CD4-positive, alpha-beta T cell treated with Interleukin-17A for 1 hour (primary cell): ENCODE measurements around the gene SHLD1.
"Not testable (repeated sequence)": the region's sequence is repeated elsewhere in the genome, so short reads cannot be mapped to it uniquely, and the experiment has no call there.

ENCODE experiments used
- DNase-seq: peaks from one replicate; pipeline ENCODE4 v3.0.0-alpha.2; 2020

SHLD1 gene

GRCh38 chr20:5737966-5738365 lies 12.2 kb upstream of the SHLD1 start:
- no peak for DNase-seq

- not testable (repeated sequence) for DNase-seq
These were observed 9.6 kb upstream of the SHLD1 start for GRCh38 chr20:5740643-5741042.

GRCh38 chr20:5741089-5741488 lies 9.1 kb upstream of the SHLD1 start:
- DNase-seq = no peak

- no peak for DNase-seq
These were observed 8.2 kb upstream of the SHLD1 start for GRCh38 chr20:5742041-5742440.

GRCh38 chr20:5745416-5746030 lies 4.7 kb upstream of the SHLD1 start:
- no peak for DNase-seq

GRCh38 chr20:5746064-5746463 lies 4.1 kb upstream of the SHLD1 start:
- DNase-seq = no peak

- no peak for DNase-seq
These were observed 2.0 kb upstream of the SHLD1 start for GRCh38 chr20:5748246-5748645.

GRCh38 chr20:5749512-5749951 lies 669 bp upstream of the SHLD1 start:
- not testable (repeated sequence) for DNase-seq

- no peak for DNase-seq
These were observed 1.7 kb downstream of the SHLD1 start for GRCh38 chr20:5751856-5752255.

GRCh38 chr20:5753814-5754213 lies 3.6 kb downstream of the SHLD1 start:
- no peak for DNase-seq

GRCh38 chr20:5757949-5758348 lies 7.7 kb downstream of the SHLD1 start:
- no peak for DNase-seq

- DNase-seq = no peak
These were observed 16.0 kb downstream of the SHLD1 start for GRCh38 chr20:5766085-5766764.

- DNase-seq = no peak
These were observed 17.4 kb downstream of the SHLD1 start for GRCh38 chr20:5767493-5768098.

- DNase-seq = no peak
These were observed 20.2 kb downstream of the SHLD1 start for GRCh38 chr20:5770231-5770986.

- no peak for DNase-seq
These were observed 20.8 kb downstream of the SHLD1 start for GRCh38 chr20:5770987-5771318.

GRCh38 chr20:5772704-5773103 lies 22.5 kb downstream of the SHLD1 start:
- no peak for DNase-seq

- DNase-seq = no peak
These were observed 23.4 kb downstream of the SHLD1 start for GRCh38 chr20:5773589-5773988.

GRCh38 chr20:5776077-5776476 lies 25.9 kb downstream of the SHLD1 start:
- no peak for DNase-seq

- no peak for DNase-seq
These were observed 29.1 kb downstream of the SHLD1 start for GRCh38 chr20:5779071-5779900.

- DNase-seq = no peak
These were observed 30.6 kb downstream of the SHLD1 start for GRCh38 chr20:5780846-5781217.

- not testable (repeated sequence) for DNase-seq
These were observed 31.2 kb downstream of the SHLD1 start for GRCh38 chr20:5781367-5781766.

- DNase-seq = no peak
These were observed 31.9 kb downstream of the SHLD1 start for GRCh38 chr20:5781798-5782750.
